Measurements from ENCODE around the gene CTNS. TPM values are rescaled to one million over a fixed set of nuclear protein-coding genes. Genes with fewer than 3 reads are reported as not detected.

CTNS gene
- polyA plus RNA-seq, 12 donors, result 6.9 to 15.0 (median 8.8) TPM; not detected in 1

DNA sequence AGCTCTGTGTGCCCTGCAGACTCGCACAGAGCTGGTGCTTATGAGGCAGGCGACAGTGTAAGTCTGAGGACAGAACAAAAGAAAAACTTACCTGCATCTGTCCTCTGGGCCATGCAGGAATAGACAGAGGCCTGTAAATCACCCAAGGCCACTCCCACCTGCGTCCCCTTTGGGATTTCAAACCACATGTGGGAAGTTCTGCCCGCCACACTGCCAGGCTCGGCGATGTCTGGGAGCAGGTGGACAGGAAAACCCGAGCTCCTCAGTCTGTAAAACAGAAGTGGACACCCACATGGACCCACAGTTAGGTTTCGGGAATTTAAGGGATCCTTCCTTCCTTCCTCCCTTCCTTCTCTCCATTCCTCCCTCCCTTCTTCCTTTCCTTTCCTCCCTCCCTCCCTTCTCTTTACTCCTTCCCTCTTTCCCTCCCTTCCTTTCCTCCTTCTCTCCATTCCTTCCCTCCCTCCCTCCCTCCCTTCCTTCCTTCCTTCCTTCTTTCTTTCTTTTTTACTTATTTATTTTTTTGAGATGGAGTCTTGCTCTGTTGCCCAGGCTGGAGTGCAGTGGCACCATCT is 15.3 kb upstream of the CTNS start:
- no peak for DNase-seq

DNA sequence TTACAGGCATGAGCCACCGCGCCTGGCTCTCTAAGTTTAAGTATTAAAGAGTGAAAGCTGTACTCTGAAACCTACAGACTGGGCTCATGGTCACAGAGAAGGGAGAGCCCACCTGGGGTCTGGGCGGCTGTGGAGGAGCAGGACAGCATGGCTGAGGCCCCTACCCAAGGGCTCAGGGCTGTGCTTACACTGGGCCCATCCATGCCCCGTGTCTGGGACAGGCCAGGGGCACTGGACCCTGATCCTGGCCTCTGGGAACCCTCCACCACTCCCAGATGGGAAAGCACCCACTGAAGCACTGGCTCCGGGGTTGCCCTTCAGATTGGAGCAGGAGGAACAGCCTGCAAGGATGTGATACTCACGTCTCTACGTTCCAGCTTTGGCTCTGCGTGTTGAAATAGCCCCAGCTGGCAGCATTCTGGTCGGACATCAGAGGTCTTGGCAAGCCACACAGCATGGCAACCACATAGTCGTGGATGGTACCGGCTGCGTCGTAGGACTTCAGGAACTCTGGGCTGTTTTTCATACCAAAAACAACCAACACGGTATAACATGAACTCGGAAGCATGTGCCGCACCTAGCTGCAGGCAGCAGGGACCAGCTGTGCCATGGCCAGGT is 13.5 kb upstream of the CTNS start:
- no peak for DNase-seq

DNA sequence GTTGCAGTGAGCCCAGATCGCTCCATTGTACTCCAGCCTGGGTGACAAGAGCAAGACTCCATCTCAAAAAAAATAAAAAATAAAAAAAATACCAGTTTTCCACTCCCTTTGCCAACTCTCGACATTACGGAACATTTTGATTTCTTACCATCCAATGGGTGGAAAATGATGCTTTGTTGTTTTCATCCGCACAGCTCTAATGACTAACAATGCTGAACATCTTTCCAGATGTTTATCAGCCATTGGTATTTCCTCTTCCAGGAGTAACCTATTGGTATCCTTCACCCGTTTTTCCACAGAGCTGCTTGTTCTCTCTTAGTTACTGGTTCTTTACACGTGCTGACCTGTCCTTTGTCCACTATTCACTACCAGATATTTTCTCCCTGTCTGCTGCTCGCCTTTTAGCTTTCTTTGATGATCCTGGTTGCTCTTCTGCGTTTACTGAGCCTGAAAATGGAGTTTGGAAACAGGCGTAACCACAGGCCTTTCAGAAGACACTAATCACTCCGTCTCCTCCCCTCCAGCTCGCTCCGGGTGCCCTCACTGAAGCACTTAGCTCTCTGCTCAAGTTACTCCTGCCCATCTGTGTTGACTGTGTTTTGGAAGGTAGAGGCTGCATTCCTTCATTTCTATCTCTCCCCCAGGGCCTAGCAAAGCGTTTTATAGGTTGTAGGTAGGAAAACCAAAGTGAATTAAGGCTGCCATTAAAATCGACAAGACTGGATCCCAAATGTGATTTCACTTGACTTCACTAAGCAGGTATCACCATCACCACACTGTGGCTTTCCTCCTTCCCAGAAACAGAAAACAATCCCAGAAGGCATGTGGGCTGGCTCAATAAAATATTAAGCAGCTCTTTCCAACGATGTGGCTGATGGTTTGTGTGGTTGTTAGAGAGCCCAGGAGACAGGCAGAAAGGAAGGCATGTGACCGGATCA is 9.5 kb upstream of the CTNS start:
- DNase-seq, result no peak

DNA sequence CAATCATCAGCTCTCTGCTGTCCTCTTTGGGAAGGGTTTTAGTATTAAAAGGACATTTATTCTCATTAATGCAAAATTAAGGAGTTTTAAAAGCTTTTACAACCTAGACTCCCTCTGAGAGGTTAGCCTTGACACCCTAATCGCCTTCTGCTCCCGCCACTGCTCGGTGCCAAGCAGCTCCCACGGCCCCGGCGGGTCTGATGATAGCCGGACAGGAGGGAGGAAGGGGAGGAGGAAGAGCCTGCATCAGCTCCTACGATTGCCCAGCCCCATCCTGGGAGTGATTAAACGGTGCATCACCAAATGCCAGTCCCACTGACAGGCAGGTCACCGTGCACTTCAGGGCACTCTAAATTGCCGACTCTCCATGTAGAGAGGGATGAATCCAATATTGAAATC is 8.8 kb upstream of the CTNS start:
- no peak for DNase-seq

DNA sequence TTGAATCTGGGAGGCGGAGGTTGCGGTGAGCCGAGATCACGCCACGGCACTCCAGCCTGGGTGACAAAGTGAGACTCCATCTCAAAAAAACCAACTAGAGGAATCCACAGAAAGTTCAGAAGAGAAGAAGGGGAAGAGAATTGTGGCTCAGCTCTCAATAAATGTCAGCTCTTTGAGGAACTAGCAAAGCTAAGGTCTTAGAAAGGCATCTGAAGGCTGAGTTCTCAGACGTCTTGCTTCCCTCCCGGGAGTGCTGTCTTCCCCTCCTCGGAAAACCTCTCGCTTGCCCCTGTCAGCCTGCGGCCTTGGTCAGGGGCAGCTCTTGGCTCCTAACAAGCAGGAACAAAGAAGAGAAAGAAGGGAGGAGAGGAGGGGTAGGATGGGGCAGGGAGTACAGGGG is 5.8 kb upstream of the CTNS start:
- no peak for DNase-seq

DNA sequence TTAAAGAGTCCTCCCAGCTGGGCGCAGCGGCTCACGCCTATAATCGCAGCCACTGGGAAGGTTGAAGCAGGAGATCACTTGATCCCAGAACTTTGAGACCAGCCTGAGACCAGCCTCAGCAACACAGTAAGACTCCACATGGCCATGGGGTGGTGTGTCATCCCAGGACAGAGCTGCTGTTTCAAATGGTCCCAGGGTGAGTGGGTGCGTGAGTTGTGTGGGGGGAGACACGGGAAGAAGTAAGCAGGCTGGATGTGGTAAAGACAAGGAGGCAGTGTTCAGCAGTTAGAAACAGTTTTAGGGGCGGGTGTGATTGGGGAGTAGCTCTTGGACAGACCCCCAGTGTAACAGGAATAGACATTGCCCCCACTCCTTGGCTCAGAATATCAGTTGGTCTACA is 4.3 kb upstream of the CTNS start:
- no peak for DNase-seq

DNA sequence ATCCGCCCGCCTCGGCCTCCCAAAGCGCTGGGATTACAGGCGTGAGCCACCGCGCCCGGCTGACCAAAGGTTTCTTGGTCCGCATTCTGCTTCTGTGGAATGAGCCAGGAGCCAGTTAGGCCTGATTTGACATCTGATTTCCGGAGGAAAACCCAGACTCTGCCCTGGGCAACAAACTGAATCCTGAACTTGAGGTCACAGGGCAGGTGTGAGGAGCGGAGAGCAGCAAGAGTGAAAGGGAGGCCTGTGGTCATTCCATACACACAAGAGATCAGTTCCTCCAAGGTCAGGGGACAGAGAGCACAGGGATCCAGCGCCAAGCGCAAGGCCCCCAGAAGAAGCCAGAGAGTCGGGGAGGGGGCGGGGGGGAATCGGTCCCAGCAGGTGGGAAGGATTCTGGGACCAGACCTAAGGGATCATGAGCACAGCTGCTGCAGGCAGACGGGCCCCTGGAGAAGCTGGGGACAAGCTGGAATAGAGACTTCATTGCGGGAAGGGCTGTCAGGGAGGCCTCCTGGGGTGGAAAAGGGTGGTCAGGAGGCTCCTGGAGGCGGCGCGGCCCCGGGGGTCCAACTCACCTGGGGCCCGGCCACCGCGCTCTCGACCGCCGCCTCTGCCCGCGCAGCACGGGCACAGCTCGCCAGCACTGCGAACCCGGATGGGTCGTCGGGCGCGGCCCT is 946 bp upstream of the CTNS start:
- DNase-seq, result no peak

DNA sequence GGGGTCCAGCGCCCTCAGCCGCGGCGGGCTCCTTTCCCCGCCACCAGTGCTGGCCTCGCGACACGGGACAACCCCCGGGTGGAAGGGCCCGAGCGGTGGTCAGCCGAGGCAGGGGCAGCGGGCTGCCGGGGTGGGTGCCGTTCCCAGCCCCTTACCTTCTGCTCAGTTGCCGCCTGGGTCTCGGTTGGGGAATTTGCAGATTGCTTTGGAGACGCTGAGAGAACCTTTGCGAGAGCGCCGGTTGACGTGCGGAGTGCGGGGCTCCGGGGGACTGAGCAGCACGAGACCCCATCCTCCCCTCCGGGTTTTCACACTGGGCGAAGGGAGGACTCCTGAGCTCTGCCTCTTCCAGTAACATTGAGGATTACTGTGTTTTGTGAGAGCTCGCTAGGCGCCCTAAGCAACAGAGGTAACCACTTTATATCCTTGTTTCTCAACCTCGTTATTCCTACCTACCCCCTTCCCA is 381 bp downstream of the CTNS start:
- no peak for DNase-seq

DNA sequence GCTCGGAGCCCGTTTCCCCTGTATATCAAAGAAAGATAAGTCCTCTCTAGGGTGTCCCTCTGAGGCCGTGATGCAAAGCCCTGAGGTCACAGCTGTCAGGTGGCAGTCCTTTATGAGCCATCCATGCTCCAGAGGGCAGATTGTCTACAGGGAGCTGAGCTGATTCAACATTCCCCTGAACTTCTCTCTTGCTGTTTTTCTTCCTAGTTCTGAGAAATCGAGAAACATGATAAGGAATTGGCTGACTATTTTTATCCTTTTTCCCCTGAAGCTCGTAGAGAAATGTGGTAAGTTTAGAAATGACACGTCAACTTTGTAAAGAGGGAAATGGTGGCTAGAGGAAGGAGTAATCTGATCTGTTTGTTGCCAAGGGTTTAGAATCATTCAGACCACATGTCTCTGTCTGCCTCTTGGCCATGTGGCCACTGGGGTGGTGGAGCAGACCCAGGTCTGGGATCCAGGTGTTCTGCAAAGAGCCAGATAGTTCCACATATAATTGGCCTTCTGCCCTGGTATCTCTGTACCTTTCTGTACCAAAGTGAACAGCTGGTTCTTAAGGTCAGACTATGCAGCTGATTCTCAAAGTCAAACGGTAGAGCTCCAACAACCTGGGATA is 3.5 kb downstream of the CTNS start:
- DNase-seq, result no peak

DNA sequence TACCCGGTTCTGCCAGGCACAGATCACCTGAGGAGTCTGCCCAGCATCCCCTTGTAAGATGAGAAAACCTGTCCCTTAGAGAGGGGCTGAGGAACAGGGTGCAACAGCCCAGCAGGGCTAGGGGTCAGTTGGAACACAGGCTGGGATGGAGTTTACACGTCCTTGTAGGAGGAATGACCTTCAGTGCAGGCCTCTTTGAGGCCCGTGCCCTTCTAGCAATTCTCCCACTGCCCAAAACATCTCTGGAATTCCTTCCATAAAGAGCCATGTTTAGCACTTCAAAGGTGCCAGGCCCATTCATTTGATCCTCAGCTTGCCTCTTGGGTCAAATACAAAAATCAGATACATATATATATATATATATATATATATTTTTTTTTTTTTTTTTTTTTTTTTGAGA is 4.5 kb downstream of the CTNS start:
- DNase-seq, result no peak

DNA sequence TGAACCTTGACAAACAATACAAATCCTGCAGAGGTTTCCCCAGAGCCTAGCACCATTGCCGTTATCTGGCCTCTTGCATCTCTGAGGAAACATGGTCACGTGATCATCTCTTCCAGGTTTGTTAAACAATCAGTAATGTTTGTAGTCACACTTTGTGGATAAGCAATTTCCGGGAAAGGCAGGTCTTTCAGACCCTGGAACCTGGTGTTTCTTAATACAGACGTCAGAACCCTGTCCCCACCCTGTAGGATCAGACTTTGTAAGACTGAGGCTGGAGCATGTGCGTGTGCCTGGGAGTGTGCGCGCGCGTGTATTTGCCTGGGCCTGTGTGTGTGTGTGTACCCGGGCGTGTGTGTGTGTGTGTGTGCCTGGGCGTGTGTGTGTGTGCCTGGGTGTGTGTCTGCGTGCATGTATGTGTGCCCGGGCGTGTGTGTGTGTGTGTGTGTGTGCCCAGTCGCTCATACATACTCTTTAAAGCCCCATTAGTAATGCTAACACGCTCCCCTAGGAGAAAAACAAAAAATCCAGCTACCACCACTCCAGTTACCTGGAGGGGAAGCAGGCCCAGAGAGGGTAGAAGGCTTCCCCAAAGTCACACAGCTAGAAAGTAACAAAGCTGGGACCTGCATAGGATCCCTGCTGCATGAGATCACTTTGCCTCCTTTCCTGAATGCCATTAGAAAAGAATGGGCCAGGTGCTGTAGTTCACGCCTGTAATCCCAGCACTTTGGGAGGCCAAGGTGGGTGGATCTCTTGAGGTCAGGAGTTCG is 5.3 kb downstream of the CTNS start:
- no peak for DNase-seq

DNA sequence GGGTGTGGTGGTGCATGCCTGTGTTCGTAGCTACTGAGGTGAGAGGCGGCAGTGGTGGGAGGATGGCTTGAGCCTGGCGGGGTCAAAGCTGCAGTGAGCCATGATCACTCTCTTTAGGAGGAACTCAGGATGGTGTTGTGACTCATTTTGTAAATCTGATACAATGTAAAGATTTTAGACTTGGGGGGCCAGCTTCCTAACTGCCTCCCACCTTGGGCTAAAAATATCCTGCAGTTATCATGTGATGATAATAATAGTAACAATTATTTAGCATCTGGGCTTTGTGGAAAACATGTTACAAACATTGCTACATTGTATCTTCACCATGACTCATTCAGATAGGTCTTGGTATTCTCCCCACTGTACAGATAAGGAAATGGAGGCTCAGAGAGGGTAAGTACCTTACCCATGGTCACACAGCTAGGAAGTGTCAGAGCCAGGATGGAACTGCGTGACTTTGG is 7.4 kb downstream of the CTNS start:
- no peak for DNase-seq

DNA sequence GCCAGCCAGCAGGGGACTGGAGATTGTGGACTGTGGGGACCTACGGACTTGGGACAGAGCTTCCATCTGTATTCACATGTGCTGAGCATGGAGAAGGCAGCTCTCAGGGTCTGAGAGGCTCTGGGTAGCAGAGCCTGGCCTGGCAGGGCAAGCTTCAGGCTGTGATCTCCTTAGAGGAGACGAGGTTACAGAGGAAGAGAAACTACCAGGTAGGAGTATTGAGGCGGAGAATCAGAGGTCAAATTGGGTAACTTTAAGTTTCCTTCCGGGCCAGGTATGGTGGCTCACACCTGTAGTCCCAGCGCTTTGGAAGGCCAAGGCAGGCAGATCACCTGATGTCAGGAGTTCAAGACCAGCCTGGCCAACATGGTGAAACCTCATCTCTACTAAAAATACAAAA is 8.8 kb downstream of the CTNS start:
- DNase-seq, result no peak

DNA sequence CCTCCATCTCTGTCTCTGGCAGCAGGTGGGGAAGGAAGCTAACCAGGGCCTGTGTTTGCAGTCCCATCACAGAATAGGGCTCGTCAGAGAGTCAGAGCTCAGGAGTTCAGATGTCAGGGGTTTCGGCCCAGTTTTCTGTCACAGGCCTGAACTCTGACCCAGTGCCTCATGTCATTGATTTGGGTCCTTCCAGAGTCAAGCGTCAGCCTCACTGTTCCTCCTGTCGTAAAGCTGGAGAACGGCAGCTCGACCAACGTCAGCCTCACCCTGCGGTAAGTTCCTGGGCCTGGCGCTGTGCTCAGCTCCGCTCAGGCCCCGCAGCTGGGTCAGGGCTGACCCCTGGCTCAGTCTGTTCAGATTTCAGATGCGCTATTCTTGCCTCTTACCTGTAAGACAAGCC is 10.7 kb downstream of the CTNS start:
- no peak for DNase-seq

DNA sequence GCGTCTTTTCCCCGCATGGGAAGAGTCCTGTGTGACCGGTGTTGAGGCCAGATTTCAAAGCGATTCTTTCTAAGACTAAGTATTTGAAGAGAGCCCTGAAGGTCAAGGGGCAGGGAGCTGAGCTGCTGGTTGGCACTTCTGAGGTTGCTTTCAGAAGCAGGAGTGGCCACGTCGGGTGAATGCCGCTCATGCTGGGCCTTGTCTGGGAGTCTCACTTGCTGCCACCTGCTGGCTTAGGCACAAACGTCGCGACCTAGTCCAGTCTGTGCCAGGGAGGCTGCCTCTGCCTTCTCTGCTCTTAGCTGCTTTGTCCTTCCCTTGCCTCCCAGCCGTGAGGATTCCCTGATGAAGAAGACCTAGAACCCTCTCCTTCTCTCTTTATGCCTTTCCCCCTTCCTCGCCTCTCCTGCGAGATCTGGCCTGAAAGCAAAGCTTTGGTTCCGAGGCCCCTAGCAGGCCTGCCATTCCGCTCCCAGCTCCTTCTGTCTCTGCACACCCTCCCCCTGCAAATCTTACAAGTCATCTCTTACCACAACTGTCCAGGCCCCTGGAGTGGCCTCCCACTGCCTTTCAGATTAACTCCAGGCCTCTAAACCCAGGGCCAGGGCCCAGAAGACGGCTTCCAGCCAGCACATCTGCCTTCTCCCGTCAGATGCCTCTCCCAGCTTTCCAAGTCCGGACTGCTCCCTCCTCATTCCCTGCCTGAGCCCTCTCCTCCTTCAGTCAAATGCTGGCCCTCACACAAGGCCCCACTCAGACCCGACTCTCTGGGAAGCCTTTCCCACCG is 11.4 kb downstream of the CTNS start:
- peak; percentile 57 for DNase-seq

DNA sequence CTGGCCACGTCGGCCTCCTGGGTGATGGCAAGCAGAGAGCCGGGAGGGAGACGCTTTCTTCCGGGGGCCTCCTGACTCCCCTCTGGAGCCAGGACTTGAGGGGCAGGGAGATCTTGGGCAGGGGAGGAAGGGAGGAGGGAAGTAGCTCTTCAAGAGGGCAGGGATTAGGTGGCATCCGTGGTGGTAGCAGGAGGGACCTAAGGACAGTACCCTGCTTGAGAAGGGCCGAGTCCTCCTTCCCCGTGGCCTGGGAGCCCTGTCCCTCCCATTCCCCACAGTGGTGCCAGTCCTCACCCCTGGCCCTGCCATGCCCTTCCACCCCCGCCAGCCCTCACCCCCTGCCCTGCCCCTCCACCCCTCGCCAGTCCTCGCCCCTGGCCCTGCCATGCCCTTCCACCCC is 19.2 kb downstream of the CTNS start:
- no peak for DNase-seq

DNA sequence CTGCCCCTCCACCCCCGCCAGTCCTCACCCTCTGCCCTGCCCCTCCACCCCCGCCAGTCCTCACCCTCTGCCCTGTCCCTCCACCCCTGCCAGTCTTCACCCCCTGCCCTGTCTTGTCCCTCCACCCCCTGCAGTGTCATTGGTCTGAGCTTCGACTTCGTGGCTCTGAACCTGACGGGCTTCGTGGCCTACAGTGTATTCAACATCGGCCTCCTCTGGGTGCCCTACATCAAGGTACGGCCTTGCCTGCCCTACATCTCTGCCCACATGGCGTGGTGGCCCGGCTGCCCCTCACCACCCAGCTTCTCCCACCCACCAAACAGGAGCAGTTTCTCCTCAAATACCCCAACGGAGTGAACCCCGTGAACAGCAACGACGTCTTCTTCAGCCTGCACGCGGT is 19.8 kb downstream of the CTNS start:
- no peak for DNase-seq

DNA sequence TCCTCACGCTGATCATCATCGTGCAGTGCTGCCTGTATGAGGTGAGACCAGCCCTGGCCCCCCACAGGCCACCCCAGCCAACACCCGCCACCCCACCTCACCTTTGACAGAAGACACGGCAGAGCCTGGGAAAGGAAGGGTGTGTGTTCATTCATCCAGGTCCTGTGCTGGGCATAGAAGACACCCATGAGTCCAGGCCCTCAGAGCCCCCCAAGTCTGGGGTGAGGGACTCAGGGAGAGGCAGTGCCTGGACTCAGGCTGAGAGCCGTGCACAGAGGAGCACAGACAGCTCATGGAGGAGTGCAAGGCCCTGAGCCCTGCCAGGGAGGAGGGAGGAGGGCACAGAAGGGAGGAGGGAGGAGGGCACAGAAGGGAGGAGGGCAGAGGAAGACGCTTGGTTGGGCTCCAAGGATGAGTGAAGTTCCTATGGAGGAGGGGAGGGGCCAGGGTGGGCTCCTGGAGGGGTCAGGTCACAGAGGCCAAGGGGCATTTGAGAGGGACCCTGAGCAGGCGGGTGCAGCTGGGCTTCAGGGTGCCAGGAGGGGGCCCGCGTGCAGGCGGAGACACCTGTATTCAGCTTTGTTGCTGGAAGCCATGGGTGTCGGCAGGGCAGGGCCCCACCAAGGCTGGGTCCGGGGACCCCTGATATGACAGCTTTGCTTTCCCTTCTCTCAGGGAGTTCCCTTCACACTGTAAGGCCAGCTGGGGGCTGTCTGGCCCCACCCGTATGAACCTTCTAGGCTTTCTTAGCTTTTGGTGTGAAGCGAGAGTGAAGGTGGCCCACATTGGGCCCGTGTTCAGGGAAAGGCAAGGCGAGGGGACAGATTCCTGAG is 20.4 kb downstream of the CTNS start:
- DNase-seq, result no peak

DNA sequence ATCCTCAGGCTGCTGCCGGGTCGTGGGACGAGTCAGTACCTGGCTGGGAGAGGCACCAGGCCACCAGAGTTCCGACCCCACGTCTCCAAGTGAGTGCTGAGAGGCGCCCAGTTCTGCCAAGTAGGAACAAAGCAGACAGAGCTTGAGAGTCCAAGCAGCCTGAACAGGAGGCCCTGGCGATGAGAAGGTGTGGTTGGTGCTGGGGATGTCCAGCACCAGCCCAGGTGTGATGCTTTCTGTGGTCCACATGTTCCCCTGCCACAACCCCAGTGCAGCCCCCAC is 21.0 kb downstream of the CTNS start:
- no peak for DNase-seq
